Measurements from ENCODE around the gene GLIS2. TPM values are rescaled to one million over a fixed set of nuclear protein-coding genes. Genes with fewer than 3 reads are reported as not detected.

GLIS2 gene
- total and polyA plus RNA-seq, 2 of the 4 experiments (the other 2 are of a cell fraction), result 0.36 to 8.4 TPM

- no peak overlapping the region for H2BK15ac ChIP-seq (ENCODE audit: low read depth, low read length)
- WGBS, 2 experiments (ENCODE audit: extremely low coverage in 2 of 2, insufficient read length in 1 of 2), result 58% methylated on average over 3 of the region's 6 CpGs; no CpG with 5 or more reads in 1 of the 2 experiments
- no peak overlapping the region for H2AK9ac ChIP-seq (replicated peaks; ENCODE audit: low read depth, low read length, poor library complexity)
- no peak overlapping the region for H2BK120ac ChIP-seq (ENCODE audit: low read depth, low read length)
- no peak overlapping the region for H3K18ac ChIP-seq (ENCODE audit: low read depth, low read length)
- H3K4me1 ChIP-seq (ENCODE audit: control insufficient read depth, insufficient read depth, low read length), result no peaks in the 10 kb centered on the region
- in situ Hi-C loops (cut with MboI; ENCODE audit: low sequenced_read_pairs), result no loop called here
- H4K8ac ChIP-seq (ENCODE audit: low read depth in 2 of 2, low read length in 2 of 2), result no peak overlapping the region
- peaks cover 6 to 8% of the 10 kb centered on the region in 2 experiments; a peak in 3 of 4 replicates for H3K79me1 ChIP-seq (ENCODE audit: low read depth in 1 of 2, low read length in 2 of 2)
- no peaks in the 10 kb centered on the region for H3K36me3 ChIP-seq (ENCODE audit: control insufficient read depth, insufficient read depth, low read length)
- H3K23ac ChIP-seq (ENCODE audit: low read depth, low read length), result no peak overlapping the region
- no peak overlapping the region for H2BK20ac ChIP-seq (ENCODE audit: low read depth, low read length)
- H3K56ac ChIP-seq (ENCODE audit: extremely low read depth, insufficient read depth, low read length), result no peak overlapping the region
- H3K27me3 ChIP-seq (ENCODE audit: control insufficient read depth, insufficient read depth, low read length), result no peaks in the 10 kb centered on the region
- H3K27ac ChIP-seq (ENCODE audit: insufficient read depth, low read length), result no peak overlapping the region
- intact Hi-C loops (cut with micrococcal nuclease), result no loop called here
- no peaks in the 10 kb centered on the region for H4K20me1 ChIP-seq (ENCODE audit: insufficient read depth, low read length)
- no peak overlapping the region for H3K14ac ChIP-seq (replicated peaks; ENCODE audit: low read depth, low read length)
- TF ChIP-seq FOS (IDR thresholded peaks at IDR 0.05; ENCODE audit: low read depth, low read length) (no peak), SMC3 (IDR thresholded peaks at IDR 0.05; ENCODE audit: low read depth, low read length) (no peak), CTCF (conservative IDR thresholded peaks at IDR 0.05; ENCODE audit: low read depth, low read length) (no peak), MXI1 (IDR thresholded peaks at IDR 0.05; ENCODE audit: borderline replicate concordance, low read depth, low read length) (no peak), POLR2A (IDR thresholded peaks at IDR 0.05; ENCODE audit: low read depth, low read length) (no peak), CEBPB (IDR thresholded peaks at IDR 0.05; ENCODE audit: low read depth, low read length) (no peak), MAFK (IDR thresholded peaks at IDR 0.05; ENCODE audit: low read depth, low read length) (no peak), CHD1 (IDR thresholded peaks at IDR 0.05; ENCODE audit: low read depth, low read length) (no peak)
- TF ChIP-seq, protein P1, sequence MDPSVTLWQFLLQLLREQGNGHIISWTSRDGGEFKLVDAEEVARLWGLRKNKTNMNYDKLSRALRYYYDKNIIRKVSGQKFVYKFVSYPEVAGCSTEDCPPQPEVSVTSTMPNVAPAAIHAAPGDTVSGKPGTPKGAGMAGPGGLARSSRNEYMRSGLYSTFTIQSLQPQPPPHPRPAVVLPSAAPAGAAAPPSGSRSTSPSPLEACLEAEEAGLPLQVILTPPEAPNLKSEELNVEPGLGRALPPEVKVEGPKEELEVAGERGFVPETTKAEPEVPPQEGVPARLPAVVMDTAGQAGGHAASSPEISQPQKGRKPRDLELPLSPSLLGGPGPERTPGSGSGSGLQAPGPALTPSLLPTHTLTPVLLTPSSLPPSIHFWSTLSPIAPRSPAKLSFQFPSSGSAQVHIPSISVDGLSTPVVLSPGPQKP (IDR thresholded peaks at IDR 0.05; ENCODE audit: borderline replicate concordance, low read depth, low read length), result no peak
- dilution Hi-C loops (cut with HindIII; ENCODE audit: low sequenced_read_pairs, unreplicated experiment), result no loop called here
- DNase-seq (no peak), ATAC-seq (ENCODE audit: low read depth) (no peak)
- no peak overlapping the region for H3K4ac ChIP-seq (ENCODE audit: low read depth, low read length)
- H4K91ac ChIP-seq (ENCODE audit: insufficient read depth, low read depth, low read length), result no peak overlapping the region
- no TSS peak for BruUV-seq (replicated peaks)
- ChIA-PET CTCF (no interaction called here), POLR2A (ENCODE audit: unreplicated experiment) (no interaction called here)
- no peak overlapping the region for H2BK5ac ChIP-seq (ENCODE audit: low read depth, low read length, poor library complexity, severe bottlenecking)
- H3K4me2 ChIP-seq (ENCODE audit: low read depth, low read length), result no peak overlapping the region
- 0 out of 2 replicates have a peak, but pooled peaks cover 3% of the 10 kb centered on the region for H3K9me3 ChIP-seq (ENCODE audit: control insufficient read depth, insufficient read depth, low read length)
- H4K5ac ChIP-seq (ENCODE audit: low read depth, low read length), result no peak overlapping the region
- no peak overlapping the region for H3K9ac ChIP-seq (ENCODE audit: low read depth, low read length)
- no peak overlapping the region for H2AFZ ChIP-seq (replicated peaks; ENCODE audit: low read length, poor library complexity)
- H2AK5ac ChIP-seq (ENCODE audit: low read depth, low read length), result 0 out of 2 replicates have a peak overlapping the region, but pooled peaks have one; percentile 28
- no peaks in the 10 kb centered on the region for H3K9me1 ChIP-seq (ENCODE audit: insufficient read depth, low read length)
- no peak overlapping the region for H3K4me3 ChIP-seq (ENCODE audit: insufficient read depth, low read depth, low read length)
Observed at GRCh38 chr16:4275861-4276260, 40.0 kb upstream of the GLIS2 start.

Data from IMR-90 (cell line).